ENCODE measurements around the gene GPR183.

The GPR183 gene

DNA sequence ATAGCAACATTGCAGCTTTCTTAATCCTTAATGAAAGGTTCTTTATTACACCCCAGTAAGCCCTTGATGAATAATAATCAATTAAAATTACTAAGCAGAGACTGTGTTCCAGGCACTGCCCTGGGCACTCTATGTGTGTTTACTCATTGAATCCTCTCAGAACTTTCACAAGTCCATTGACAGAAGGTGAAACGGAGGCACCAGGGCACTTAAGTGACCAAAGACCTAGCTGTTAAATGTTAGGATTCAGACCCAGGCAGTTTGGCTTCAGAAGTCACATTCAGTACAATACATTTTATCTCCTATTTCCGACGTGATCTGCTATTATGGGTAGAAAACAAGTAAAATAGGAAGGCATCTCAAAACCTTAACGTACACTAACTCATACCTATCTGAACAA lies 2.7 kb downstream of the GPR183 start:
- no CpG with 5 or more reads among the region's 4 CpGs for WGBS (ENCODE audit: extremely low coverage, insufficient coverage, insufficient read length)
- no peak overlapping the region for H3K23ac ChIP-seq (ENCODE audit: low read length)
- no peak for DNase-seq
- no peak overlapping the region for H3K4me2 ChIP-seq (ENCODE audit: low read length)
- H3K4me3 ChIP-seq (ENCODE audit: low read depth, low read length): no peak overlapping the region
- no peak overlapping the region for H2BK5ac ChIP-seq (ENCODE audit: low read depth, low read length, poor library complexity)
- H2AK5ac ChIP-seq (ENCODE audit: low read length): no peak overlapping the region
- H3K79me2 ChIP-seq (ENCODE audit: control insufficient read depth, insufficient read depth, low read length, poor library complexity): no peaks in the 10 kb centered on the region
- H4K8ac ChIP-seq (ENCODE audit: low read depth, low read length): no peak overlapping the region
- H3K4me1 ChIP-seq (ENCODE audit: control insufficient read depth in 1 of 2, insufficient read depth in 2 of 2, low read length in 2 of 2): peaks cover 5 to 11% of the 10 kb centered on the region in 2 experiments
- no peak overlapping the region for H3K14ac ChIP-seq (ENCODE audit: low read length)
- H3K9me3 ChIP-seq (ENCODE audit: insufficient read depth, low read depth, low read length): no peaks in the 10 kb centered on the region
- no peak overlapping the region for H2AFZ ChIP-seq (ENCODE audit: insufficient read depth, low read length, poor library complexity)
- H3K79me1 ChIP-seq (ENCODE audit: low read length): no peaks in the 10 kb centered on the region
- no peak overlapping the region for H2BK120ac ChIP-seq (ENCODE audit: insufficient read depth, low read length, poor library complexity)
- H4K91ac ChIP-seq (ENCODE audit: low read depth, low read length): no peak overlapping the region
- no peak overlapping the region for H3K27ac ChIP-seq (ENCODE audit: low read depth, low read length)
- H3K18ac ChIP-seq (ENCODE audit: low read length): no peak overlapping the region
- H2BK12ac ChIP-seq (ENCODE audit: low read length): no peak overlapping the region
- peaks cover 0 to 2% of the 10 kb centered on the region in 2 experiments for H3K36me3 ChIP-seq (ENCODE audit: control insufficient read depth in 1 of 2, insufficient read depth in 2 of 2, low read length in 2 of 2)
- H3K9ac ChIP-seq (ENCODE audit: low read length): no peak overlapping the region
- H3K4ac ChIP-seq (ENCODE audit: low read depth, low read length): no peak overlapping the region
- H3K27me3 ChIP-seq (ENCODE audit: insufficient read depth, low read length): no peaks in the 10 kb centered on the region
- no peak overlapping the region for H4K12ac ChIP-seq (ENCODE audit: low read depth, low read length)

GRCh38 chr13:99303863-99304521 lies 3.2 kb downstream of the GPR183 start:
- Histone ChIP-seq H3K9me3 (ENCODE audit: insufficient read depth, low read depth, low read length) (no peaks in the 10 kb centered on the region), H3K27ac (ENCODE audit: low read depth, low read length) (no peak overlapping the region), H2AFZ (ENCODE audit: insufficient read depth, low read length, poor library complexity) (no peak overlapping the region), H2BK120ac (ENCODE audit: insufficient read depth, low read length, poor library complexity) (no peak overlapping the region), H3K14ac (ENCODE audit: low read length) (no peak overlapping the region), H2AK5ac (ENCODE audit: low read length) (no peak overlapping the region), H3K79me2 (ENCODE audit: control insufficient read depth, insufficient read depth, low read length, poor library complexity) (no peaks in the 10 kb centered on the region), H3K4me3 (ENCODE audit: low read depth, low read length) (no peak overlapping the region), H2BK5ac (ENCODE audit: low read depth, low read length, poor library complexity) (no peak overlapping the region), H3K4ac (ENCODE audit: low read depth, low read length) (no peak overlapping the region), H4K91ac (ENCODE audit: low read depth, low read length) (no peak overlapping the region), H3K23ac (ENCODE audit: low read length) (no peak overlapping the region), H3K4me1 (ENCODE audit: control insufficient read depth in 1 of 2, insufficient read depth in 2 of 2, low read length in 2 of 2) (peaks cover 5 to 11% of the 10 kb centered on the region in 2 experiments), H3K18ac (ENCODE audit: low read length) (no peak overlapping the region), H3K27me3 (ENCODE audit: insufficient read depth, low read length) (no peaks in the 10 kb centered on the region), H3K4me2 (ENCODE audit: low read length) (no peak overlapping the region), H4K8ac (ENCODE audit: low read depth, low read length) (no peak overlapping the region), H3K36me3 (ENCODE audit: control insufficient read depth in 1 of 2, insufficient read depth in 2 of 2, low read length in 2 of 2) (peaks cover 0 to 2% of the 10 kb centered on the region in 2 experiments), H3K9ac (ENCODE audit: low read length) (no peak overlapping the region), H2BK12ac (ENCODE audit: low read length) (no peak overlapping the region), H4K12ac (ENCODE audit: low read depth, low read length) (no peak overlapping the region), H3K79me1 (ENCODE audit: low read length) (no peaks in the 10 kb centered on the region)
- WGBS (ENCODE audit: extremely low coverage, insufficient coverage, insufficient read length): no CpG with 5 or more reads among the region's 14 CpGs
- no peak for DNase-seq

- no peaks in the 10 kb centered on the region for H3K9me3 ChIP-seq (ENCODE audit: insufficient read depth, low read depth, low read length)
- H4K12ac ChIP-seq (ENCODE audit: low read depth, low read length): no peak overlapping the region
- H3K23ac ChIP-seq (ENCODE audit: low read length): no peak overlapping the region
- H3K4me1 ChIP-seq (ENCODE audit: control insufficient read depth in 1 of 2, insufficient read depth in 2 of 2, low read length in 2 of 2): peaks cover 5 to 8% of the 10 kb centered on the region in 2 experiments
- no peak overlapping the region for H3K18ac ChIP-seq (ENCODE audit: low read length)
- H4K91ac ChIP-seq (ENCODE audit: low read depth, low read length): no peak overlapping the region
- no peak overlapping the region for H2AFZ ChIP-seq (ENCODE audit: insufficient read depth, low read length, poor library complexity)
- H3K4ac ChIP-seq (ENCODE audit: low read depth, low read length): no peak overlapping the region
- no peak overlapping the region for H3K14ac ChIP-seq (ENCODE audit: low read length)
- H3K4me3 ChIP-seq (ENCODE audit: low read depth, low read length): no peak overlapping the region
- no peak overlapping the region for H2BK12ac ChIP-seq (ENCODE audit: low read length)
- no peaks in the 10 kb centered on the region for H3K27me3 ChIP-seq (ENCODE audit: insufficient read depth, low read length)
- H3K36me3 ChIP-seq (ENCODE audit: control insufficient read depth in 1 of 2, insufficient read depth in 2 of 2, low read length in 2 of 2): peaks cover 0 to 2% of the 10 kb centered on the region in 2 experiments
- H3K79me2 ChIP-seq (ENCODE audit: control insufficient read depth, insufficient read depth, low read length, poor library complexity): no peaks in the 10 kb centered on the region
- no peak overlapping the region for H3K9ac ChIP-seq (ENCODE audit: low read length)
- WGBS (ENCODE audit: extremely low coverage, insufficient coverage, insufficient read length): no CpG with 5 or more reads among the region's 8 CpGs
- H2AK5ac ChIP-seq (ENCODE audit: low read length): no peak overlapping the region
- H4K8ac ChIP-seq (ENCODE audit: low read depth, low read length): no peak overlapping the region
- DNase-seq: no peak
- no peak overlapping the region for H3K27ac ChIP-seq (ENCODE audit: low read depth, low read length)
- no peak overlapping the region for H3K4me2 ChIP-seq (ENCODE audit: low read length)
- no peak overlapping the region for H2BK120ac ChIP-seq (ENCODE audit: insufficient read depth, low read length, poor library complexity)
- no peak overlapping the region for H2BK5ac ChIP-seq (ENCODE audit: low read depth, low read length, poor library complexity)
- no peaks in the 10 kb centered on the region for H3K79me1 ChIP-seq (ENCODE audit: low read length)
Measured at GRCh38 chr13:99302637-99303505, 4.3 kb downstream of the GPR183 start.

DNA sequence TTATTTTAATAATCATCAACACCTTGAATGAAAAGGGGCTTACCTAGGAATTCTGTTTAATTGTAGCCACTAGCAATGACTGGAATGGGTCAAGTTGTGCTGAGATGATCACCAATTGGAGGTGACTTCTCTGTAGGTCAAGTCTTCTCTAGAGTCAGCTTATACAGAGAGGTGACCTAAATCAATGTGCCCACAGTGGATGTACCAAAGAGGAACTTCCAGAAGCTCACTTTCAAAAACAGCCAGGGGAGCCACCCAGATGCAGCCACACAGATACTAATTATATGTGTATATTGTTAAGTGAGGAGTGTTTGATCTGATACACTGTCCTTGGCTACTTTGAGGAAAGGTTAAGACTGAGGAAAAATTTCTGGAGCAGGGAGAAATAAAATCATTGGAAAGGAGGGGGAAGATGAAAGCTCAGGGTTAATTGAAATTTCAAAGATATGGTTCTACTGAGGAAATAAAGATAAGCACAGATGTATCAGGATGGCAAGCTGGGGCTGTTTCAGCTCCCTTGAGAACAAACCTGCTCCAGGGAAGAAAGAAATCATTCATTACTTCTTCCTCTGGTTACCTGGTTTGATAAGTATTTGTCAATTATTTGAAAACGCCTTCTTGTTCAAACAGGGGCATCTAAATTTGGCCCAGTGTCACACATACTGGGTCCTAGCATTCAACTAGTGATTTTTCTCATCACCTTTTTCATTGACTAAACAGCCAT lies 5.1 kb downstream of the GPR183 start:
- H2BK5ac ChIP-seq (ENCODE audit: low read depth, low read length, poor library complexity): no peak overlapping the region
- H3K4ac ChIP-seq (ENCODE audit: low read depth, low read length): no peak overlapping the region
- DNase-seq: no peak
- H3K9me3 ChIP-seq (ENCODE audit: insufficient read depth, low read depth, low read length): no peaks in the 10 kb centered on the region
- H3K79me2 ChIP-seq (ENCODE audit: control insufficient read depth, insufficient read depth, low read length, poor library complexity): no peaks in the 10 kb centered on the region
- no peak overlapping the region for H4K12ac ChIP-seq (ENCODE audit: low read depth, low read length)
- no peak overlapping the region for H3K4me2 ChIP-seq (ENCODE audit: low read length)
- no peak overlapping the region for H2BK120ac ChIP-seq (ENCODE audit: insufficient read depth, low read length, poor library complexity)
- H3K23ac ChIP-seq (ENCODE audit: low read length): no peak overlapping the region
- no peak overlapping the region for H2AK5ac ChIP-seq (ENCODE audit: low read length)
- no peak overlapping the region for H3K27ac ChIP-seq (ENCODE audit: low read depth, low read length)
- peaks cover 0 to 2% of the 10 kb centered on the region in 2 experiments for H3K36me3 ChIP-seq (ENCODE audit: control insufficient read depth in 1 of 2, insufficient read depth in 2 of 2, low read length in 2 of 2)
- no peak overlapping the region for H2BK12ac ChIP-seq (ENCODE audit: low read length)
- H2AFZ ChIP-seq (ENCODE audit: insufficient read depth, low read length, poor library complexity): no peak overlapping the region
- H3K14ac ChIP-seq (ENCODE audit: low read length): no peak overlapping the region
- H3K4me1 ChIP-seq (ENCODE audit: control insufficient read depth in 1 of 2, insufficient read depth in 2 of 2, low read length in 2 of 2): peaks cover 5 to 7% of the 10 kb centered on the region in 2 experiments
- H4K91ac ChIP-seq (ENCODE audit: low read depth, low read length): no peak overlapping the region
- H4K8ac ChIP-seq (ENCODE audit: low read depth, low read length): no peak overlapping the region
- no peak overlapping the region for H3K18ac ChIP-seq (ENCODE audit: low read length)
- no peak overlapping the region for H3K4me3 ChIP-seq (ENCODE audit: low read depth, low read length)
- H3K27me3 ChIP-seq (ENCODE audit: insufficient read depth, low read length): no peaks in the 10 kb centered on the region
- WGBS (ENCODE audit: extremely low coverage, insufficient coverage, insufficient read length): no CpG with 5 or more reads among the region's 1 CpG
- no peak overlapping the region for H3K9ac ChIP-seq (ENCODE audit: low read length)
- H3K79me1 ChIP-seq (ENCODE audit: low read length): no peaks in the 10 kb centered on the region

Measured in trophoblast cell (in vitro differentiated cells and primary cell).